ENCODE data around the gene COL7A1. TPM values are rescaled to one million over a fixed set of nuclear protein-coding genes. Genes with fewer than 3 reads are reported as not detected.

Gene COL7A1
- total RNA-seq, 2 experiments from 2014 or later: 4.1 to 10.8 TPM

- TF ChIP-seq CTCF (conservative IDR thresholded peaks at IDR 0.05; ENCODE audit: low read length): no peak
- no peak for TF ChIP-seq EZH2phosphoT487 (IDR thresholded peaks at IDR 0.05; ENCODE audit: borderline replicate concordance, low read depth, low read length)
- H2AFZ ChIP-seq (ENCODE audit: low read length): no peak overlapping the region
- no TSS peak for BruUV-seq (replicated peaks)
- H3K9me2 ChIP-seq (ENCODE audit: insufficient read depth, low read length): no peaks in the 10 kb centered on the region
- ChIA-PET POLR2A (interaction anchor here (0.9 kb wide), 1 partner anchor 12 kb away, joined by 5 read pairs; no protein-coding TSS in a partner anchor), CTCF (ENCODE audit: unreplicated experiment) (no interaction called here)
- no peaks in the 10 kb centered on the region for H3K36me3 ChIP-seq (ENCODE audit: insufficient read depth, low read length)
- intact Hi-C loops (cut with micrococcal nuclease; ENCODE audit: unreplicated experiment): no loop called here
- H3K79me2 ChIP-seq (ENCODE audit: insufficient read depth, low read depth, low read length): no peaks in the 10 kb centered on the region
- H3K4me1 ChIP-seq (ENCODE audit: insufficient read depth, low read length, poor library complexity, severe bottlenecking): peaks cover 22% of the 10 kb centered on the region
- no peak overlapping the region for H3K4me3 ChIP-seq (ENCODE audit: low read depth, low read length, poor library complexity, severe bottlenecking)
- no peaks in the 10 kb centered on the region for H3K9me3 ChIP-seq (ENCODE audit: low read length)
- no peak for DNase-seq (ENCODE audit: low spot score)
- no peaks in the 10 kb centered on the region for H4K20me1 ChIP-seq (ENCODE audit: insufficient read depth, low read length)
- no peak overlapping the region for H3K27ac ChIP-seq (ENCODE audit: low read depth, low read length, poor library complexity, severe bottlenecking)
- H3K4me2 ChIP-seq (ENCODE audit: low read length): no peak overlapping the region
Measured at GRCh38 chr3:48519277-48519643, 75.9 kb downstream of the COL7A1 start.

- Histone ChIP-seq H3K4me1 (ENCODE audit: insufficient read depth, low read length, poor library complexity, severe bottlenecking) (peaks cover 27% of the 10 kb centered on the region), H3K79me2 (ENCODE audit: insufficient read depth, low read depth, low read length) (no peaks in the 10 kb centered on the region), H3K27ac (ENCODE audit: low read depth, low read length, poor library complexity, severe bottlenecking) (no peak overlapping the region), H3K4me2 (ENCODE audit: low read length) (no peak overlapping the region), H3K4me3 (ENCODE audit: low read depth, low read length, poor library complexity, severe bottlenecking) (no peak overlapping the region), H3K9me3 (ENCODE audit: low read length) (no peaks in the 10 kb centered on the region), H3K36me3 (ENCODE audit: insufficient read depth, low read length) (no peaks in the 10 kb centered on the region), H4K20me1 (ENCODE audit: insufficient read depth, low read length) (no peaks in the 10 kb centered on the region), H2AFZ (ENCODE audit: low read length) (no peak overlapping the region), H3K9me2 (ENCODE audit: insufficient read depth, low read length) (no peaks in the 10 kb centered on the region)
- TF ChIP-seq CTCF (conservative IDR thresholded peaks at IDR 0.05; ENCODE audit: low read length) (no peak), EZH2phosphoT487 (IDR thresholded peaks at IDR 0.05; ENCODE audit: borderline replicate concordance, low read depth, low read length) (no peak)
- DNase-seq (ENCODE audit: low spot score): no peak
- ChIA-PET CTCF (ENCODE audit: unreplicated experiment) (no interaction called here), POLR2A (interaction anchor here (0.9 kb wide), 1 partner anchor 12 kb away, joined by 5 read pairs; no protein-coding TSS in a partner anchor)
- intact Hi-C loops (cut with micrococcal nuclease; ENCODE audit: unreplicated experiment): no loop called here
- BruUV-seq (replicated peaks): no TSS peak
Measured at GRCh38 chr3:48518638-48519276, 76.4 kb downstream of the COL7A1 start.

- Histone ChIP-seq H4K20me1 (ENCODE audit: insufficient read depth, low read length) (no peaks in the 10 kb centered on the region), H3K4me2 (ENCODE audit: low read length) (no peak overlapping the region), H2AFZ (ENCODE audit: low read length) (no peak overlapping the region), H3K27ac (ENCODE audit: low read depth, low read length, poor library complexity, severe bottlenecking) (no peak overlapping the region), H3K79me2 (ENCODE audit: insufficient read depth, low read depth, low read length) (no peaks in the 10 kb centered on the region), H3K9me3 (ENCODE audit: low read length) (no peaks in the 10 kb centered on the region), H3K36me3 (ENCODE audit: insufficient read depth, low read length) (no peaks in the 10 kb centered on the region), H3K9me2 (ENCODE audit: insufficient read depth, low read length) (no peaks in the 10 kb centered on the region), H3K4me3 (ENCODE audit: low read depth, low read length, poor library complexity, severe bottlenecking) (no peak overlapping the region), H3K4me1 (ENCODE audit: insufficient read depth, low read length, poor library complexity, severe bottlenecking) (peaks cover 27% of the 10 kb centered on the region)
- ChIA-PET CTCF (ENCODE audit: unreplicated experiment) (no interaction called here), POLR2A (no interaction called here)
- no TSS peak for BruUV-seq (replicated peaks)
- TF ChIP-seq EZH2phosphoT487 (IDR thresholded peaks at IDR 0.05; ENCODE audit: borderline replicate concordance, low read depth, low read length): no peak
- no peak for TF ChIP-seq CTCF (conservative IDR thresholded peaks at IDR 0.05; ENCODE audit: low read length)
- DNase-seq (ENCODE audit: low spot score): no peak
- intact Hi-C loops (cut with micrococcal nuclease; ENCODE audit: unreplicated experiment): no loop called here
Measured at GRCh38 chr3:48518069-48518468, 77.1 kb downstream of the COL7A1 start.
